ENCODE measurements around the gene HGS.
"Not testable (repeated sequence)": the region's sequence is repeated elsewhere in the genome, so short reads cannot be mapped to it uniquely, and the experiment has no call there.

Gene HGS

GRCh38 chr17:81735264-81736102 is 51.7 kb downstream of the HGS start:
- Histone ChIP-seq H3K27ac (replicated peaks) (peak overlapping the region; percentile 98), H3K27me3 (ENCODE audit: insufficient read depth, poor library complexity, severe bottlenecking) (no peaks in the 10 kb centered on the region), H3K4me3 (replicated peaks; ENCODE audit: insufficient read depth, low read length) (peak overlapping the region; percentile 32)
- DNase-seq (ENCODE audit: low read depth in 1 of 2, low spot score in 1 of 2) = peak; percentile 100
- TF ChIP-seq POLR2AphosphoS5 (IDR thresholded peaks at IDR 0.05; ENCODE audit: low read depth) (peak; percentile 97), SPI1 (IDR thresholded peaks at IDR 0.05; ENCODE audit: borderline replicate concordance, low read depth) (peak; percentile 99), CTCF (IDR thresholded peaks at IDR 0.05; ENCODE audit: insufficient read depth, low read length) (no peak), REST (IDR thresholded peaks at IDR 0.05; ENCODE audit: insufficient replicate concordance, low read depth) (peak; percentile 39), GABPA (IDR thresholded peaks at IDR 0.05; ENCODE audit: low read depth) (no peak)

GRCh38 chr17:81737947-81738800 is 54.4 kb downstream of the HGS start:
- H3K27me3 ChIP-seq (ENCODE audit: insufficient read depth, poor library complexity, severe bottlenecking) = no peaks in the 10 kb centered on the region
- peak overlapping the region; percentile 98 for H3K27ac ChIP-seq (replicated peaks)
- TF ChIP-seq GABPA (IDR thresholded peaks at IDR 0.05; ENCODE audit: low read depth) = no peak
- no peak for TF ChIP-seq POLR2AphosphoS5 (IDR thresholded peaks at IDR 0.05; ENCODE audit: low read depth)
- no peak for TF ChIP-seq REST (IDR thresholded peaks at IDR 0.05; ENCODE audit: insufficient replicate concordance, low read depth)
- no peak for TF ChIP-seq SPI1 (IDR thresholded peaks at IDR 0.05; ENCODE audit: borderline replicate concordance, low read depth)
- TF ChIP-seq CTCF (IDR thresholded peaks at IDR 0.05; ENCODE audit: insufficient read depth, low read length) = no peak
- DNase-seq (ENCODE audit: low read depth in 1 of 2, low spot score in 1 of 2) = no peak
- no peak overlapping the region for H3K4me3 ChIP-seq (replicated peaks; ENCODE audit: insufficient read depth, low read length)

- DNase-seq (ENCODE audit: low read depth in 1 of 2, low spot score in 1 of 2) = no peak
- Histone ChIP-seq H3K27me3 (ENCODE audit: insufficient read depth, poor library complexity, severe bottlenecking) (no peaks in the 10 kb centered on the region), H3K4me3 (replicated peaks; ENCODE audit: insufficient read depth, low read length) (no peak overlapping the region), H3K27ac (replicated peaks) (no peak overlapping the region)
- TF ChIP-seq REST (IDR thresholded peaks at IDR 0.05; ENCODE audit: insufficient replicate concordance, low read depth) = no peak
- no peak for TF ChIP-seq POLR2AphosphoS5 (IDR thresholded peaks at IDR 0.05; ENCODE audit: low read depth)
- TF ChIP-seq SPI1 (IDR thresholded peaks at IDR 0.05; ENCODE audit: borderline replicate concordance, low read depth) = no peak
- no peak for TF ChIP-seq GABPA (IDR thresholded peaks at IDR 0.05; ENCODE audit: low read depth)
- TF ChIP-seq CTCF (IDR thresholded peaks at IDR 0.05; ENCODE audit: insufficient read depth, low read length) = no peak
Measured at GRCh38 chr17:81738801-81739393, 55.1 kb downstream of the HGS start.

- not testable (repeated sequence) for DNase-seq (ENCODE audit: low read depth in 1 of 2, low spot score in 1 of 2); H3K27me3 ChIP-seq (ENCODE audit: insufficient read depth, poor library complexity, severe bottlenecking); H3K4me3 ChIP-seq (replicated peaks; ENCODE audit: insufficient read depth, low read length); H3K27ac ChIP-seq (replicated peaks)
Measured at GRCh38 chr17:81739593-81739992, 55.8 kb downstream of the HGS start.
